ENCODE results near the gene FBN2.

- no peak for TF ChIP-seq CTCF (conservative IDR thresholded peaks at IDR 0.05)
- no peak for TF ChIP-seq EZH2 (IDR thresholded peaks at IDR 0.05; ENCODE audit: low read depth)
These were observed 157.7 kb downstream of the FBN2 start for GRCh38 chr5:128380337-128380736.
